ENCODE measurements around the gene RALY.

RALY gene

DNA sequence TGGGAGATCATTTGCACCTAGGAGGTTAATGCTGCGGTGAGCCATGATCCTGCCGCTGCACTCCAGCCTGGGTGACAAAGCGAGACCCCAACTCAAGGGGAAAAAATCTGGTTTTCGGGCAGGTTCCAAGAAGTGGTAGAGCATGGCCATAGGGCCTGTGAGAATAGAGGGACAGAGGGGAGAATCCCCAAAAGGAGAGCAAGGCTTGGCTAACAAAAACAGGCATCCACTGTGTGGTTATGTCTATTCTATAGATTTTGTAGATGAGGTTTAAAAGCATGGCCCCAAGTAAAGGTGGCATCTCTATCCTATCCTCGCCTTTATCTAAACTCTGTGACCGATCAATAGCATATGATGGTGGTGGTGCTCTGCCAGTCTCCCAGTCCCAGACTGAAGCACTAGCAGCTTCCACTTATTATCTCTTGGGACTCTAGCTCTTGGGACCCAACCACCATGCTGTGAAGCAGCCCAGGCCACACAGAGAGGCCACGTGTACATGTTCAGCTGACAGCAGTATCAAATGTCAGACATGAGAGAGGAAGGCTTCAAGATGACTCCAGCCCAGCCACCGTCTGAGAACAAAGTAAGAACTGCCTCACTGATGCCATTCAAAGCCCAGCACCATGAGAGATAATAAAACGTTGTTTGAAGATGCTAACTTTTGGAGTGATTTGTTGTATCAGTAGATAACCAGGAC lies 90.7 kb downstream of the RALY start:
- DNase-seq, result no peak

DNA sequence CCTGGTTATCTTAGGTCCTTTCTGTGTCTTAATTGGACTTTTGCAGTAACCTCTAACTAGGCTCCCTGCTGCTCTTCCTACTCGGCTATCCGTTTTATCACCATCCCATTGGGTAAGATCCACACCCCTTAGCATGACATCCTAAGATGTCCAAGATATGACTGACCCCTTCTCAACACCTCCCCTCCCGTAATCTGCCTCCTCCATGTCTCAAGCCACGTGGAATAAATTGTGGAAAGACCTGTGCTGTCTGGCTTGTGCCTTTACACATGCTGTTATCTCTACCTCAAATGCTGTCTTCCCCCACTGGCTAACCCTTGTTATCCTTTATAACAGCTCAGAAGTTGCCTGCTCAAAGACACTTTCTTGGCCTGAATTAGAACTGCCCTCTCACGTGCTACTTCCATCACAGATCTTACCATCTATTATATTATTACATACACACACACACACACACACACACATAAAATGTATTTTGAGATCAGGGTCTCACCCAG lies 91.9 kb downstream of the RALY start:
- DNase-seq, result no peak

GRCh38 chr20:34088305-34089174 lies 94.8 kb downstream of the RALY start:
- DNase-seq, result no peak

GRCh38 chr20:34089175-34089479 lies 95.4 kb downstream of the RALY start:
- no peak for DNase-seq

GRCh38 chr20:34089655-34090345 lies 96.1 kb downstream of the RALY start:
- DNase-seq, result no peak

GRCh38 chr20:34090645-34091044 lies 96.9 kb downstream of the RALY start:
- no peak for DNase-seq

- DNase-seq, result no peak
These were observed 98.0 kb downstream of the RALY start for GRCh38 chr20:34091637-34092200.

DNA sequence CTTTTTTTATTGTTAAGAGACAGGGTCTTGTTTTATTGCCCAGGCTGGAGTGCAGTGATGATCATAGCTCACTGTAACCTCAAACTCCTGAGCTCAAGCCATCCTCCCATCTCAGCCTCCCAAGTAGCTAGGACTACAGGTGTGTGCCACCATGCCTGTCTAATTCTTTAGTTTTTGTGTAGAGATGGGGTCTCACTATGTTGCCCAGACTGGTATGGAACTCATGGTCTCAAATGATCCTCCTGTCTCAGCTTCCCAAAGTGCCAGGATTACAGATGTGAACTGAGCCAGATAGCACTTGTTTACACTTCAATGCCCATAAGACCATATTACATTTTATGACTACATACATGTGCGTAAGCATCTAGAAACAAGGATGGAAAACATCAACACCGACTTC lies 100.2 kb downstream of the RALY start:
- no peak for DNase-seq

DNA sequence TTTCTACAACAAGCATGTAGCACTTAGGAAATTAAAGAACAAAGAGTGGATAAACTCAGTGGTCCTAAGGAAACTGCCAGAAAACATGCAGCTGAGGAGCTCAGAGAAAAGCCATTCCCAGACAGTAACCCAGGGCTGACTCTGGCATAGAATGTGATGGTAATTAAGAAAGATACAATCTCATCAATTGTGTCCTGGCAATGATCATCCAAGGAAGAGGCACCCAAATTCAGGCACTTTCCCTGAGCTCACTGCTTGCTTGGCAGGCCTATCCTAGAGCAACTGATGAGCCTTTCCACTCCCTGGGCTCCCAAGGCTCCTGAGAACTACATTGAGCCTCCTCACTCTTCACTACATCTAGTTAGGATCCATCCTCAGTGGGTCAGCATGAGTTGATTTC lies 102.1 kb downstream of the RALY start:
- DNase-seq, result no peak

DNA sequence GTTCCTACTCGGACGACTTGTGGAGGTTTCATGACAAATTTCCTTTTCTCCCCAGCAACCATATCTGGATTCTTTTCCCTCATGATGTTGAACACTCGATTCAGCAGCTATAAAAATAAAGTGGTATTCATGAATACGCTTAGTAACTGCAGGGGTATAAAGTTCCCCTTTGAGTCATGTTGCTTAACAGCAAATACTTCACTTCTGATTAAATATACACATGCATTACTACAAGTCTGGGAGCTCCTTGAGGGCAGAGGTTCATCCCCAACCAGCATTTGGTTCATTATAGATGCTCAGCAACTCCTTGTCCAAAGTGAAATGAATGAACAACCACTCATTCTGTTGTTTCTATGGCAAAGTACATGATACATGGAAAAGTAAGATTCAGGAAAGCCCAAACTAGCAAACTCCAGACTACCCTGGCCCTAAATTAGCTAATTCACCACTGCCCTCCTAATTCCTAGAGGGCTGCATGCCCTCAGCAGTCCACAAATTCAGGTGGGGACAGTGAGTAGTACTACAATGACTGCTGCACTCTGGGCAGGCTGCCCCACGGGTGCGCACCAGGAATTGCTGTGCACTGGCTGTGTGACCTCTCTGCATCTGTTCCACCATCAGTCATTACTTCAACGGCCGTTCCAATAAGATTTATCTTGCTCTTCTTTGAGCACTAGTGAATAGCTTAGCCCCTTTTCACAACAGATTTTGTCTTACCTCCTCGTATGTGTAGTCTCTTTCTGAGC lies 103.2 kb downstream of the RALY start:
- DNase-seq, result no peak

GRCh38 chr20:34098570-34098969 lies 104.9 kb downstream of the RALY start:
- no peak for DNase-seq

DNA sequence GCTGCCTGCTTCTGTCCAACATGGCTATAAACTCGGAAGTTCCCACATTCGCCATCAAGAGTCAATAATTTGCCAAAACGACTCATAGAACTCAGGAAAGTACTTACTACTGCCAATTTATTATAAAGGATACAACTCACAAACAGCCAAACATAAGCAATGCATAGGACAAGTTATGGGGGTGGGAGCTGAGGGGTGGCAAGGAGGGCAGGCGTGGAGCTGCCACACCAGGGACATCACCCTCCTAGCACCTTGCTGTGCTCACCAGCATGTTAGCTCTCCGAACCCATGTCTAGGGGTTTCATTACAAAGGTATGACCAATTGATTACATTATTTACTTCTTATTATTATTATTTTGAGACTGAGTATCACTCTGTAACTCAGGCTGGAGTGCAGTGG lies 106.0 kb downstream of the RALY start:
- DNase-seq, result no peak

DNA sequence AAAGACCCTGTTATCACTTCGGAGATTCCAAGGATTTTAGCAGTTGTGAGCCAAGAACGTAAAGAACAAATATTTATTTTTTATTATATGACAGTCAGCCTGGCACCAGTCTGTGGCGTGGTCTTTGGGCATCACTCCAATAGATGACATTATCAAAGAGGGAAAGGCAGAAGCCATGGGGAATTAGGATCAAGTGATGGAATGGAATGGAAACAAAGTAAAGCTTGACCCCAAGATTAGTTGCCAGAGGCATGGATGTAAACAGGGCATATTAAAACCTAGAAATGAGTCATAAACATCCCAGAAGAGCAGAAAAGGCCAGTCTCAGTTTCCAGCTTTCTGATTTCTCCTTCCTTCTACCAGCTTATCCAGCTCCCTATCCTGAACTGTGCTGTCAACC lies 106.9 kb downstream of the RALY start:
- DNase-seq, result no peak

GRCh38 chr20:34102342-34102741 lies 108.6 kb downstream of the RALY start:
- no peak for DNase-seq

GRCh38 chr20:34104059-34104458 lies 110.3 kb downstream of the RALY start:
- no peak for DNase-seq

DNA sequence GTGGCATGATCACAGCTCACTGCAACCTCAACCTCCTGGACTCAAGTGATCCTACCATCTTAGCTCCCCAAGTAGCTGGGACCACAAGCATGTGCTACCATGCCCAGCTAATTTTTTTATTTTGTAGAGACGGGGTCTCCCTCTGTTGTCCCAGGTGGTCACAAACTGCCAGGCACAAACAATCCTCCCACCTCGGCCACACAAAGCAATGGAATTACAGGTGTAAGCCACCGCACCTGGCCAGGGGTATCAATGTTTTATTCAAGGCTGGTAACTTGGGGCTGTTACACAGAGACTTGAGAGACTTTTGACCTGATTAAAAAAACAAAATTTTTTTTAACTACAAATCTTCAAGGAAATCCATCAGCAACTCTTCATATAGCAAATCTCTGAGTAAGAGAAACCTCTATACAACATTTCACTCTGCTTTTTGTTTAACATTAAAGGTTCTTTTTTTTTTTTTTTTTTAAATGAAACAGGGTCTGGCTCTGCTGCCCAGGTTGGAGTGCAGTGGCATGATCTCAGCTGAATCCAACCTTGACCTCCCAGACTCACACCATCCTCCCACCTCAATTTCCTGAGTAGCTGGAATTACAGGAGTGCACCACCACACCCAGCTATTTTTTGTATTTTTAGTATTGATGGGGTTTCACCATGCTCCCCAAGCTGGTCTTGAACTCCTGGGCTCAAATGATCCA lies 112.4 kb downstream of the RALY start:
- DNase-seq, result no peak

GRCh38 chr20:34108616-34109174 lies 115.0 kb downstream of the RALY start:
- no peak for DNase-seq

GRCh38 chr20:34109442-34109841 lies 115.7 kb downstream of the RALY start:
- no peak for DNase-seq

GRCh38 chr20:34110025-34110744 lies 116.5 kb downstream of the RALY start:
- DNase-seq, result no peak

GRCh38 chr20:34110745-34111641 lies 117.3 kb downstream of the RALY start:
- DNase-seq, result no peak
